Mucosa of descending colon (tissue), 3 donors: ENCODE results near the gene LEKR1. TPM values are rescaled to one million over a fixed set of nuclear protein-coding genes. Genes with fewer than 3 reads are reported as not detected.
"Not testable (repeated sequence)": the region's sequence is repeated elsewhere in the genome, so short reads cannot be mapped to it uniquely, and the experiment has no call there.

Experiments
- ATAC-seq: fragments of 200-7000 bp; cut with Tn5 transposase; one replicate; pipeline ENCODE4 v1.9.1; 2020; ENCODE audit warnings: mild to moderate bottlenecking, moderate library complexity
- DNase-seq, 3 donors: peaks; one replicate each; pipeline ENCODE4 v3.0.0-alpha.2; 2020
- H3K36me3 ChIP-seq: fragments of 200-600 bp; one replicate; pipeline ENCODE4 v1.8.0; 2021; ENCODE audit warnings: low read depth, mild to moderate bottlenecking
- H3K4me1 ChIP-seq: fragments of 200-600 bp; one replicate; pipeline ENCODE4 v1.8.0; 2021; ENCODE audit warnings: low read depth, mild to moderate bottlenecking
- H3K4me3 ChIP-seq: fragments of 200-600 bp; one replicate; pipeline ENCODE4 v1.8.0; 2021; ENCODE audit warnings: mild to moderate bottlenecking
- H3K9me3 ChIP-seq: fragments of 200-600 bp; one replicate; pipeline ENCODE4 v1.8.0; 2021; ENCODE audit warnings: mild to moderate bottlenecking
- CTCF ChIP-seq: fragments of 200-600 bp; IDR thresholded peaks from one replicate; pipeline ENCODE4 v1.8.0; 2022; ENCODE audit warnings: antibody characterized with exemption, mild to moderate bottlenecking
- intact Hi-C, 2 donors: fragments of 100-400 bp; cut with DNase I in 1 of 2; cut with micrococcal nuclease in 1 of 2; formaldehyde crosslinking; loops; one replicate each; pipeline versions ENCODE4 v1.11.0 to v1.11.1; 2022; cut with DNase I, micrococcal nuclease
- total RNA-seq, 3 donors: library from RNA; stranded (reverse); fragmentation: NEBNext Ultra II Directional in 2 of 3; extraction: Animal tissue kit (Norgen Biotek cat#: 25700) in 2 of 3; gene quantifications; one replicate each; pipeline versions ENCODE4 v1.2.1 to v1.2.4, GENCODE V29; 2021 to 2023
- donor health status: DM: no; HTN: no; CAD: no; lungs with moderate emphysema.
- donor health status: DM: no; HTN: no; CAD: no.
- donor health status: DM: no; HTN: yes; CAD: no.

LEKR1 gene
- total RNA-seq, 3 donors from 2014 or later: 1.9 to 3.5 (median 1.9) TPM

GRCh38 chr3:156902916-156903315 lies 76.8 kb downstream of the LEKR1 start:
- Histone ChIP-seq H3K4me1 (no peaks in the 10 kb centered on the region), H3K4me3 (no peak overlapping the region), H3K36me3 (no peaks in the 10 kb centered on the region), H3K9me3 (no peaks in the 10 kb centered on the region)
- intact Hi-C loops: no loop called here
- ATAC-seq: no peak
- TF ChIP-seq CTCF: no peak
- DNase-seq: no peak

GRCh38 chr3:156906275-156906674 lies 80.1 kb downstream of the LEKR1 start:
- Histone ChIP-seq H3K4me3 (no peak overlapping the region), H3K9me3 (no peaks in the 10 kb centered on the region), H3K36me3 (no peaks in the 10 kb centered on the region), H3K4me1 (no peaks in the 10 kb centered on the region)
- intact Hi-C loops: no loop called here
- DNase-seq: no peak
- ATAC-seq: no peak
- no peak for TF ChIP-seq CTCF

- Histone ChIP-seq H3K4me3 (no peak overlapping the region), H3K9me3 (no peaks in the 10 kb centered on the region), H3K4me1 (no peaks in the 10 kb centered on the region), H3K36me3 (no peaks in the 10 kb centered on the region)
- intact Hi-C loops: no loop called here
- no peak for TF ChIP-seq CTCF
- ATAC-seq: no peak
- DNase-seq: no peak
These were observed 82.2 kb downstream of the LEKR1 start for GRCh38 chr3:156908398-156908797.

- DNase-seq (no peak), ATAC-seq (no peak)
- no peaks in the 10 kb centered on the region for H3K4me1 ChIP-seq
- H3K36me3 ChIP-seq: no peaks in the 10 kb centered on the region
- H3K4me3 ChIP-seq: no peak overlapping the region
- H3K9me3 ChIP-seq: no peaks in the 10 kb centered on the region
- intact Hi-C loops: no loop called here
- TF ChIP-seq CTCF: no peak
These were observed 83.9 kb downstream of the LEKR1 start for GRCh38 chr3:156910022-156910421.

GRCh38 chr3:156910831-156911230 lies 84.7 kb downstream of the LEKR1 start:
- H3K4me3 ChIP-seq, DNase-seq, H3K9me3 ChIP-seq, H3K4me1 ChIP-seq, intact Hi-C loops, H3K36me3 ChIP-seq, ATAC-seq: not testable (repeated sequence)

GRCh38 chr3:156914300-156914699 lies 88.1 kb downstream of the LEKR1 start:
- H3K9me3 ChIP-seq, intact Hi-C loops, DNase-seq: not testable (repeated sequence)

GRCh38 chr3:156915372-156915771 lies 89.2 kb downstream of the LEKR1 start:
- no peak for TF ChIP-seq CTCF
- H3K9me3 ChIP-seq: no peaks in the 10 kb centered on the region
- DNase-seq: no peak
- ATAC-seq: no peak
- H3K4me3 ChIP-seq: no peak overlapping the region
- no peaks in the 10 kb centered on the region for H3K36me3 ChIP-seq
- intact Hi-C loops: no loop called here
- H3K4me1 ChIP-seq: no peaks in the 10 kb centered on the region

More at GRCh38 chr3:156914300-156914699, 88.1 kb downstream of the LEKR1 start:
- H3K36me3 ChIP-seq, H3K4me1 ChIP-seq, ATAC-seq, H3K4me3 ChIP-seq: not testable (repeated sequence)
